ENCODE measurements around the gene TNFRSF19. TPM values are rescaled to one million over a fixed set of nuclear protein-coding genes. Genes with fewer than 3 reads are reported as not detected.

TNFRSF19 gene
- total and polyA plus RNA-seq, 7 experiments from 2014 or later, result 0.10 to 0.24 TPM; not detected in 5

GRCh38 chr13:23644527-23645138, 74.4 kb downstream of the TNFRSF19 start:
- ChIA-PET CTCF (no interaction called here), POLR2A (no interaction called here)
- H3K27ac Mint-ChIP-seq, result no peak overlapping the region

GRCh38 chr13:23645851-23646250, 75.6 kb downstream of the TNFRSF19 start:
- Mint-ChIP-seq H3K27me3 (peaks cover 17 to 26% (median 24%) of the 10 kb centered on the region in 5 donors), H3K4me1 (no peaks in the 10 kb centered on the region), H3K4me3 (no peak overlapping the region), H3K27ac (no peak overlapping the region), H3K36me3 (no peaks in the 10 kb centered on the region), H3K9me3 (peaks cover 0 to 2% (median 0%) of the 10 kb centered on the region in 11 donors)
- DNase-seq (no peak), ATAC-seq (no peak)
- ChIA-PET CTCF (no interaction called here), POLR2A (no interaction called here)
- Histone ChIP-seq H3K27me3 (ENCODE audit: control insufficient read depth in 2 of 2, insufficient read depth in 2 of 2, low read length in 2 of 2) (peaks cover 0 to 3% of the 10 kb centered on the region in 2 donors), H3K9me3 (ENCODE audit: control insufficient read depth in 2 of 3, low read length in 3 of 3) (no peaks in the 10 kb centered on the region), H3K27ac (ENCODE audit: low read depth, low read length) (no peak overlapping the region), H3K4me3 (ENCODE audit: low read length) (no peak overlapping the region), H3K4me1 (ENCODE audit: control insufficient read depth in 2 of 2, insufficient read depth in 2 of 2, low read length in 2 of 2) (no peaks in the 10 kb centered on the region), H3K36me3 (ENCODE audit: control insufficient read depth in 2 of 3, insufficient read depth in 3 of 3, low read length in 3 of 3) (no peaks in the 10 kb centered on the region)
- intact Hi-C loops (cut with micrococcal nuclease), result no loop called here

More at GRCh38 chr13:23644527-23645138, 74.4 kb downstream of the TNFRSF19 start:
- intact Hi-C loops (cut with micrococcal nuclease), result no loop called here
- Mint-ChIP-seq H3K9me3 (no peaks in the 10 kb centered on the region), H3K27me3 (peaks cover 8 to 19% (median 15%) of the 10 kb centered on the region in 5 donors), H3K36me3 (no peaks in the 10 kb centered on the region), H3K4me3 (no peak overlapping the region), H3K4me1 (no peaks in the 10 kb centered on the region)
- H3K27me3 ChIP-seq (ENCODE audit: control insufficient read depth in 2 of 2, insufficient read depth in 2 of 2, low read length in 2 of 2), result peaks cover 0 to 3% of the 10 kb centered on the region in 2 donors
- no peaks in the 10 kb centered on the region for H3K4me1 ChIP-seq (ENCODE audit: control insufficient read depth in 2 of 2, insufficient read depth in 2 of 2, low read length in 2 of 2)
- H3K4me3 ChIP-seq (ENCODE audit: low read length), result no peak overlapping the region
- no peaks in the 10 kb centered on the region for H3K9me3 ChIP-seq (ENCODE audit: control insufficient read depth in 2 of 3, low read length in 3 of 3)
- no peaks in the 10 kb centered on the region for H3K36me3 ChIP-seq (ENCODE audit: control insufficient read depth in 2 of 3, insufficient read depth in 3 of 3, low read length in 3 of 3)
- DNase-seq (no peak), ATAC-seq (no peak)
- H3K27ac ChIP-seq (ENCODE audit: low read depth, low read length), result no peak overlapping the region

- Histone ChIP-seq H3K27me3 (ENCODE audit: control insufficient read depth in 2 of 2, insufficient read depth in 2 of 2, low read length in 2 of 2) (peaks cover 0 to 3% of the 10 kb centered on the region in 2 donors), H3K4me1 (ENCODE audit: control insufficient read depth in 2 of 2, insufficient read depth in 2 of 2, low read length in 2 of 2) (no peaks in the 10 kb centered on the region), H3K4me3 (ENCODE audit: low read length) (no peak overlapping the region), H3K36me3 (ENCODE audit: control insufficient read depth in 2 of 3, insufficient read depth in 3 of 3, low read length in 3 of 3) (no peaks in the 10 kb centered on the region), H3K9me3 (ENCODE audit: control insufficient read depth in 2 of 3, low read length in 3 of 3) (no peaks in the 10 kb centered on the region), H3K27ac (ENCODE audit: low read depth, low read length) (no peak overlapping the region)
- POLR2A ChIA-PET, result no interaction called here
- no peak for ATAC-seq
- H3K27ac Mint-ChIP-seq, result no peak overlapping the region
- H3K4me3 Mint-ChIP-seq, result no peak overlapping the region
- H3K36me3 Mint-ChIP-seq, result no peaks in the 10 kb centered on the region
- no peak for DNase-seq
- peaks cover 0 to 2% (median 0%) of the 10 kb centered on the region in 11 donors for H3K9me3 Mint-ChIP-seq
- peaks cover 0 to 8% (median 0%) of the 10 kb centered on the region in 7 donors for H3K4me1 Mint-ChIP-seq
- intact Hi-C loops (cut with micrococcal nuclease), result no loop called here
- CTCF ChIA-PET, result no interaction called here
- peaks cover 25 to 46% (median 35%) of the 10 kb centered on the region in 5 donors for H3K27me3 Mint-ChIP-seq
These were observed 81.2 kb downstream of the TNFRSF19 start for GRCh38 chr13:23651439-23651838.

- peaks cover 0 to 8% (median 0%) of the 10 kb centered on the region in 7 donors for H3K4me1 Mint-ChIP-seq
- POLR2A ChIA-PET, result no interaction called here
- no peaks in the 10 kb centered on the region for H3K36me3 Mint-ChIP-seq
- intact Hi-C loops (cut with micrococcal nuclease), result no loop called here
- H3K4me3 Mint-ChIP-seq, result no peak overlapping the region
- no peaks in the 10 kb centered on the region for H3K4me1 ChIP-seq (ENCODE audit: control insufficient read depth in 2 of 2, insufficient read depth in 2 of 2, low read length in 2 of 2)
- H3K9me3 ChIP-seq (ENCODE audit: control insufficient read depth in 2 of 3, low read length in 3 of 3), result no peaks in the 10 kb centered on the region
- no peak overlapping the region for H3K27ac Mint-ChIP-seq
- no peak overlapping the region for H3K27ac ChIP-seq (ENCODE audit: low read depth, low read length)
- H3K36me3 ChIP-seq (ENCODE audit: control insufficient read depth in 2 of 3, insufficient read depth in 3 of 3, low read length in 3 of 3), result no peaks in the 10 kb centered on the region
- peaks cover 0 to 3% of the 10 kb centered on the region in 2 donors for H3K27me3 ChIP-seq (ENCODE audit: control insufficient read depth in 2 of 2, insufficient read depth in 2 of 2, low read length in 2 of 2)
- peaks cover 0 to 2% (median 0%) of the 10 kb centered on the region in 11 donors for H3K9me3 Mint-ChIP-seq
- DNase-seq (no peak), ATAC-seq (peak; percentile 45)
- CTCF ChIA-PET, result no interaction called here
- no peak overlapping the region for H3K4me3 ChIP-seq (ENCODE audit: low read length)
- H3K27me3 Mint-ChIP-seq, result peaks cover 25 to 46% (median 32%) of the 10 kb centered on the region in 5 donors
These were observed 81.7 kb downstream of the TNFRSF19 start for GRCh38 chr13:23651887-23652286.

- no peak for DNase-seq
- H3K27me3 Mint-ChIP-seq, result peaks cover 19 to 46% (median 33%) of the 10 kb centered on the region in 5 donors
- intact Hi-C loops (cut with micrococcal nuclease), result no loop called here
- no peak overlapping the region for H3K4me3 Mint-ChIP-seq
- H3K9me3 Mint-ChIP-seq, result peaks cover 0 to 2% (median 0%) of the 10 kb centered on the region in 11 donors
- no peak for ATAC-seq
- H3K4me3 ChIP-seq (ENCODE audit: low read length), result no peak overlapping the region
- no peak overlapping the region for H3K27ac ChIP-seq (ENCODE audit: low read depth, low read length)
- peak overlapping the region in 1 of 9 donors; percentile 16 for H3K27ac Mint-ChIP-seq
- H3K36me3 ChIP-seq (ENCODE audit: control insufficient read depth in 2 of 3, insufficient read depth in 3 of 3, low read length in 3 of 3), result no peaks in the 10 kb centered on the region
- ChIA-PET POLR2A (no interaction called here), CTCF (no interaction called here)
- H3K4me1 ChIP-seq (ENCODE audit: control insufficient read depth in 2 of 2, insufficient read depth in 2 of 2, low read length in 2 of 2), result no peaks in the 10 kb centered on the region
- H3K27me3 ChIP-seq (ENCODE audit: control insufficient read depth in 2 of 2, insufficient read depth in 2 of 2, low read length in 2 of 2), result peaks cover 0 to 3% of the 10 kb centered on the region in 2 donors
- H3K9me3 ChIP-seq (ENCODE audit: control insufficient read depth in 2 of 3, low read length in 3 of 3), result no peaks in the 10 kb centered on the region
- H3K4me1 Mint-ChIP-seq, result peaks cover 0 to 8% (median 0%) of the 10 kb centered on the region in 7 donors
- H3K36me3 Mint-ChIP-seq, result no peaks in the 10 kb centered on the region
These were observed 82.9 kb downstream of the TNFRSF19 start for GRCh38 chr13:23652909-23653726.

- no peak for ATAC-seq
These were observed 84.2 kb downstream of the TNFRSF19 start for GRCh38 chr13:23654111-23655110.

More at GRCh38 chr13:23654111-23655110, 84.2 kb downstream of the TNFRSF19 start:
- Histone ChIP-seq H3K4me1 (ENCODE audit: control insufficient read depth in 2 of 2, insufficient read depth in 2 of 2, low read length in 2 of 2) (no peaks in the 10 kb centered on the region), H3K27me3 (ENCODE audit: control insufficient read depth in 2 of 2, insufficient read depth in 2 of 2, low read length in 2 of 2) (peaks cover 0 to 1% of the 10 kb centered on the region in 2 donors), H3K27ac (ENCODE audit: low read depth, low read length) (no peak overlapping the region), H3K9me3 (ENCODE audit: control insufficient read depth in 2 of 3, low read length in 3 of 3) (no peaks in the 10 kb centered on the region), H3K36me3 (ENCODE audit: control insufficient read depth in 2 of 3, insufficient read depth in 3 of 3, low read length in 3 of 3) (no peaks in the 10 kb centered on the region), H3K4me3 (ENCODE audit: low read length) (no peak overlapping the region)
- CTCF ChIA-PET, result no interaction called here
- Mint-ChIP-seq H3K9me3 (peaks cover 0 to 2% (median 0%) of the 10 kb centered on the region in 11 donors), H3K27me3 (peaks cover 12 to 35% (median 22%) of the 10 kb centered on the region in 5 donors), H3K4me3 (no peak overlapping the region), H3K4me1 (peaks cover 0 to 8% (median 0%) of the 10 kb centered on the region in 7 donors), H3K27ac (no peak overlapping the region), H3K36me3 (no peaks in the 10 kb centered on the region)
- POLR2A ChIA-PET, result no interaction called here
- no peak for DNase-seq
- intact Hi-C loops (cut with micrococcal nuclease), result no loop called here

Measured in naive thymus-derived CD4-positive, alpha-beta T cell (primary cell).